DMS79 (cell line): ENCODE data around the gene ACP3.
"Not testable (repeated sequence)": the region's sequence is repeated elsewhere in the genome, so short reads cannot be mapped to it uniquely, and the experiment has no call there.

Experiments used
- DNase-seq: peaks from one replicate; lab custom pipeline; 2025; lab: John Stamatoyannopoulos, UW

The ACP3 gene

GRCh38 chr3:132368515-132368914 lies 51.3 kb downstream of the ACP3 start:
- DNase-seq: no peak

DNA sequence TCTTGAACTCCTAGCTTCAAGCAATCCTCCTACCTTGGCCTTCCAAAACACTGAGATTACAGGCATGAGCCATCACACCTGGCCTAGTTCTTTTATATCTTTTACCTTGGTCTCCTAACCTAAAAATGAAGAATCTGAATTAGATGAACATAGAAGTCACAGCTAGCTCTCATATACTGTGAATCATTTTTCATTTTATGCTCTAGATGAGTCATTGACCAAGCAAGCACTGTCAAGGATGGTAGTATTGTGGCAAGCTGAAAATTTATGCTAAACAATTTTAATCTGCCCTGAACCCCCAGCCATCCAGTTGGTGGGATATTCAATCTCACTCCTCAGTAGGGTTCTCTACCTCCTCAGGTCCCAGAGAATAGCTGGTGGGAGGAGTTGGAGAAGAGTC lies 51.8 kb downstream of the ACP3 start:
- DNase-seq: no peak

DNA sequence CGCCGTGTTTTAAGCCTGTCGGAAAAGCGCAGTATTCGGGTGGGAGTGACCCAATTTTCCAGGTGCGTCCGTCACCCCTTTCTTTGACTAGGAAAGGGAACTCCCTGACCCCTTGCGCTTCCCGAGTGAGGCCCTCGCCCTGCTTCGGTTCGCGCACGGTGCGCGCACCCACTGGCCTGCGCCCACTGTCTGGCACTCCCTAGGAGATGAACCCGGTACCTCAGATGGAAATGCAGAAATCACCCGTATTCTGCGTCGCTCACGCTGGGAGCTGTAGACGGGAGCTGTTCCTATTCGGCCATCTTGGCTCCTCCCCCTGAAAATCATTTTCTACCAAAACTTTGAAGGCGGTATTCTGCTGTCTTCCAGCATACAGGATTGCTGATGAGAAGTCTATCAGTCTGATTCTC lies 59.7 kb downstream of the ACP3 start:
- DNase-seq: not testable (repeated sequence)

GRCh38 chr3:132378048-132378762 lies 61.0 kb downstream of the ACP3 start:
- no peak for DNase-seq

- no peak for DNase-seq
Observed at GRCh38 chr3:132378846-132379245, 61.6 kb downstream of the ACP3 start.

GRCh38 chr3:132380920-132381319 lies 63.7 kb downstream of the ACP3 start:
- DNase-seq: no peak

DNA sequence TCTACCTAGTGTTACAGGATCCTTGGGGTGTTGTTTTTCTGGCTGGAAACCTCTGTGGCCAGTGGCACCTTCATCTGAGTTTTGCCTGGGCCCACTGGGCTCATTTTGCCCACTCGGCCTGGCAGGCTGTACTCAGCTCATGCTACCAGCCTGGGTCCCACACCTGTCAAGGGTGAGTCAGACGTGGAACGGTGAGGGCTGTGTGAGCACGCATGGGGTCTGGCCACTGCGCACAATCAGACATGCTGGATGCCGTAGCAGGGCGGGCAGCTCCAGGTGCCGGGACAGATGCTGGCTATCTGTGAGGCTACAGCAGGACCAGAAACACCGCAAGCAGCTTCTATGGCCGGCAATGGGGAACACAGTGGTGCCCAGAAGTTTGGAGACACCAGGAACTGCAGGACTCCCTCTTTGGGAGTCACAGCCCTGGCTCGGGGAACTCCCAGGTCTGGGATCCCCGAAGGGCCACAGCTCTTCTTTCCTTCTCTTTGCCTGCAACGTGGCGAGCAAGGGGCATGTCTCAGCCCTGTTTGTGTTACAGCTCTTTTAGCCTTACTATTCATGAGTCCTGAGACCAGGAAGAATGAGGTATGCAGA lies 64.2 kb downstream of the ACP3 start:
- DNase-seq: no peak

DNA sequence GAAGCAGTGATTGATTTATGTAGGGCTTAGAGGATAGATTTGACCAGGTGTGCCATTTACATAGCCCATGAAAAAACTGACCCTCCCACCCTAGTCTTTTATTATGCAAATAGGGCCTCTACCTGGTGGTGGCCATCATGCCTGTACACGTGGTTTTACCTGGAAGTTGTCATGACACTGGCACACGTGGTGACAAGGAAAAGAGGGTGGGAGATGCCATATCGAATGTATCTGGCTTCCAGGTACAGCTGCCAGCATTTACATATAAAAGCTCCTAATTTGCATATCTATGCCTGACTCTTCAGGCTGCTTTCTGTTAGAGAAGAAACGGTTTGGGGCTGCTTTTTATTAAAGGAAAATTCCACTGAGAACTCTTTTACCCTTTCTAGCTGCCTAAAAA lies 65.1 kb downstream of the ACP3 start:
- DNase-seq: no peak

DNA sequence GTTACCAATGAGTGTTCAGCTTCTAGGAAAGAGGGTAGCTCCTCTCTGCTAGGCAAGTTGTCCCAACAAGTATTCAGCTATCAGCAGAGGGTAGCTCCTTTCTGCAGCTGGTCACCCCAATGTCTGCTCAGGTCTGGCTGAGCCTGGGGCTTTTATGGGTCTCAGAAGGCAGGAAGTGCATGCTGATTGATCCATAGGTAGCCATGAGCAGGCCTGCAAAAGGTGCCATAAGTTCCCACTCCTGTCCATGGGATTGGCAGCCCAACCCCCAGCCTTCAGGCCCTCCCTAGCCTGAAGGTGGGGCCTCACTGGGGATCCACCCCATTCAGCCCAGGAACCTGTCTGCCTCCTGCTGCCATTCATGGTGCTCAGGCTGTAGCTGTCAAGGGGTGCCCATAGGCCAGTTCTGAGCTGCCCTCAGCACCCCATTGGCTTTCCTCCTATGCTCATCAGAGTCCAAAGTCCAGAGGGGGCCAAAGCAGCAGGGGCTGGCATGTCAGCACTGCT lies 65.5 kb downstream of the ACP3 start:
- no peak for DNase-seq

- no peak for DNase-seq
Observed at GRCh38 chr3:132386259-132386658, 69.1 kb downstream of the ACP3 start.

DNA sequence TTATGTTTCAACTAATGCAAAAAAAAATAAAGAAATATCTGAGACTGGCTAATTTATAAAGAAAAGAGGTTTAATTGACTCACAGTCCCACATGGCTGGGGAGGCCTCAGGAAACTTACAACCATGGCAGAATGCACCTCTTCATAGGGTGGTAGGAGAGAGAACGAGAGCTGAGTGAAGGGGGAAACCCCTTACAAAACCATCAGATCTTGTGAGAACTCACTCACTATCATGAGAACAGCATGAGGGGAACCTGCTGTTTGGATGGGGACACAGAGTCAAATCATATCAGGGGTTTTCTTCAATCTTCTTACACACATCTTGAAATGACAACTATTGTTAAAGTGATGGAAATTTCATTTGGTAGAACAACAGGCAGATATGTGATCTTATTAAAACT lies 75.5 kb downstream of the ACP3 start:
- DNase-seq: not testable (repeated sequence)

DNA sequence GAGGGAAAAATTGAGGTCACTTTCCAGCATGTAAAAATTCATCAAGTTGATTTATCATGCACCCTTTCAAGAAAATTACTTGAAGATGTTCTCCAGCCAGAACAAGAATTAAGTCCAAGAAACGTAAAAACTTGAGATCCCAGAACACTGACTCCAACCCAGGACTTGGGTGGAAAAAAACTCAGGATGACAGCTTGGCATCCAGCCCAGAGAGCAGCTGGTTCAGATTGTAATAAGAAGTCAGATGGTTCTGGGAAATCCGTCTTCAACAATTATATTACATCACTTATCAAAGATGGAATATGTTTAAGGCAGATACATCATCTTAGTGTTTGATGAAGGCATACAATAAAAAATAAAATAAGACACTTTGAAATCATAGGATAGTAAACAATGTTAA lies 77.1 kb downstream of the ACP3 start:
- no peak for DNase-seq

DNA sequence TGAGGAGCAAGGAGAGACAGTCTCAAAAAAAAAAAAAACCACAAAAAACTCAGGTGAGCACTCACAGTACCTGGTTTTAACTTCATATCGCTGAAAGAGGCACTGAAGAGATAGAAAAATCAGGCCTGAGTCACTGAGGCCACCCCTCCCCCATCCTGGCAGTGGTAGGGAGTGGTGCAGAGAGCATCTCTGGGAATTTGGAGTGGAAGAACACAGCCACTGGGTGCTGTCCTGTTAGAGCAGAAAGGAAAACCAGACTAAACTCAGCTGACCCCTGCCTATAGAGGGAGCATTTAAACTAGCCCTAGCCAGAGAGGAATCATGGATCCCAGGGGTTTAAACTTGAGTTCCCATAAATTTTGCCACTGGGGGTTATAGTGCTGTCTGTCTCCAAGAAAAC lies 77.9 kb downstream of the ACP3 start:
- DNase-seq: no peak

GRCh38 chr3:132396255-132396654 lies 79.0 kb downstream of the ACP3 start:
- DNase-seq: no peak

GRCh38 chr3:132396776-132397175 lies 79.6 kb downstream of the ACP3 start:
- not testable (repeated sequence) for DNase-seq

DNA sequence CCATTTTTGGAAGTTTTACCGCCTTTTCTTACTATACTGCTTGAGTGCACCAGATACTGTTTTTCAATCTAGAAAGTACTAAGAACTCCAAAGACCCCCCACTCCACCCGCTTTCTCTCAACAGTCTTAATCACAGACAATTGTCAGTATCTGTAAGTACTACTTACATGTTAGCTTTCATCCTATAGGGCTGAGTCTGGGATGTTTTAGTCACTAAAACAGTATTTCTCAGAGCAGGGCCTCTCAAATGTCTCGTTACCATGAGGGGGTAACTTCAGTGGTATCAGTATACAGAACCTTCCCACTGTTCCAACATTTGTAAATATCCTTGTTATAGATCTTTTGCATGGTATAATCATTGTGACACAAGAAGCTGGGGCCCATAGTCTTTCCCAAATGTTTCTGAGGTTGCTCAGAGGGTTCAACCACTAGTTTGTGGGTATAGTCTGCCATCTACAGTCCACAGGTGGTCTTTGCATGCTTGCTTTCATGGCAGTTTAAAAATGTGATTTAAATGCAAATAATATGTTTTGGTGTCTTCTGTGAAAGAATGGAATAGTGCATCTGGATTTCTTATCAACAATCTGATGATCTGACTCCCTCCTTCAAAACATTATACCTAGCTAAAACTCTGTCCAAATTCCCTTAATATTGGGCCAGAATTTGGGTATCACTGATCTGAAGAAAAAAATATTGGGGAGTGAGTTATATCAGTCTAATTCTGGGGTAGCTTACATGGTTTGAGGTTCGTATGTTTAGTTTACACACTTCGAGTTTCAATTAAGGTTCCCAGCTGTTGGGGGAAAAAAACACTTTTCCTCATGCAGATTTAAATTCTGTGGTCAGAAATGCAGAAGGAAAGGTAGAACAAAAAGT lies 82.1 kb downstream of the ACP3 start:
- no peak for DNase-seq

DNA sequence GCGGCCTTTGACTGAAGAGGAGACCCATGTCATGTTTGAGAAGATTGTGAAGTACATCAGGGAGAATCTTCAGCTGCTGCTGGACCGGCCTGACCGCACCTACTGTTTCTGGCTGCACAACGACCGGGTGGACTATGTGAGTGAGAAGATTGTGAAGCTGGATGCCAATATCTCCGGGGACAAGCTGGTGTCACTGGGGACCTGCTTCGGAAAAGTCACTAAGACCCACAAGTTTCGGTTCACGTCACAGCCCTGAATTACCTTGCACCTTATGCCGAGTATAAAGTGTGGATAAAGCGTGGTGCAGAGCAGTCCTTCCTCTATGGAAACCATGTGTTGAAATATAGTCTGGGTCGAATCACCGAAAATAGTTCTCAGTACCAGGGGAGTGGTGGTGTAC lies 84.0 kb downstream of the ACP3 start:
- no peak for DNase-seq

- DNase-seq: no peak
Observed at GRCh38 chr3:132404276-132404675, 87.1 kb downstream of the ACP3 start.

GRCh38 chr3:132405188-132405587 lies 88.0 kb downstream of the ACP3 start:
- DNase-seq: no peak

GRCh38 chr3:132405609-132406299 lies 88.5 kb downstream of the ACP3 start:
- no peak for DNase-seq

DNA sequence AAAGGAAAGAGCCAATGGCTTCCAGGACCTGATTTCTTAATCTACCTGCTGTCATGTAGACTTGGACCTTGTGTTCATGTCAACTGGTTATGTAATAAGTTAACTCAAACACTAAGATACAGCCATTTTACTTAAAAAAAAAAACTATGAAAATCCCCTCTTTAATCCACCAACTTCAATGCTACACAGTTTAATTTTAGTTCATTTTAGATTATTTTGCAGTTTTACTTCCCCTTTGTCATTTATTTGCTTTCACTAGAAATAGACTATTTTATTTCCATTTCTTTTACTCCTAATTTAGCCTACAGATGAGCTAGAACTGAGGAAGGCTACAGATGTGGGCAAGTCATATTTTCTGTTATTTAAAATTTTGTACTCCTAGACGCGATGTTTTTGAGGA lies 89.4 kb downstream of the ACP3 start:
- DNase-seq: no peak

DNA sequence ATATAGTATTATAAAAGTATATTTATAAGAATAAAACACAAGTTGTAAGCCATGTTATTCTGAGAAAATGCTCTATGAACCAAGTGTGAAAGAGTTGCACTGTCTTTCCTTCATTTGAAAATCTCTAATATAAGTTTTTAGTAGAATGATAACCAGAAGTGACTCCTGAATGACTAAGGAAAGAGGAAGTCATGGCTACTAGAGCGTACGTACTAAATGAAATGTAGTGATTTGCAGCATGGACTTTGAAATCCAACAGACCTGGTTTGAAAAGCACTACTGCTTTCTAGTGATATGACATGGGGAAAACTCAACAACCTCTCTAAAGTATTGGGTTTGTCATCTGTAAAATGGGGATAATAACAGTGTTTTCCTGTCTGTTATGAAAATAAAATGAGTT lies 89.8 kb downstream of the ACP3 start:
- no peak for DNase-seq
